Measurements from ENCODE around the gene ADSS2. TPM values are rescaled to one million over a fixed set of nuclear protein-coding genes. Genes with fewer than 3 reads are reported as not detected.

ADSS2 gene
- total and polyA plus RNA-seq, 7 donors: 23.8 to 42.0 (median 30.0) TPM

Other genes starting within 250 kb of the ADSS2 start
- 1 to 10 TPM; 1.1 to 2.0 (median 1.5) TPM for gene CATSPERE, start 9.4 kb upstream of the ADSS2 start, total RNA-seq
- gene CATSPERE, start 9.4 kb upstream of the ADSS2 start, polyA plus RNA-seq: under 1 TPM in 1 of 3 donors, not detected in 2; 0.31 TPM
- 10 to 100 TPM; 34.2 to 37.3 (median 36.9) TPM for gene DESI2, start 201.2 kb upstream of the ADSS2 start, total RNA-seq
- gene DESI2, start 201.2 kb upstream of the ADSS2 start, polyA plus RNA-seq: 10 to 100 TPM; 15.0 to 24.5 (median 17.0) TPM